ENCODE results near the gene CDS1. TPM values are rescaled to one million over a fixed set of nuclear protein-coding genes. Genes with fewer than 3 reads are reported as not detected.
A peak's percentile ranks its signal among the peaks of the same experiment; 100 is the strongest.
"Not testable (repeated sequence)": the region's sequence is repeated elsewhere in the genome, so short reads cannot be mapped to it uniquely, and the experiment has no call there.

The CDS1 gene
- total RNA-seq, 2 donors from 2014 or later: 13.9 to 19.9 TPM

- Histone ChIP-seq H3K9me3 (no peaks in the 10 kb centered on the region), H3K4me1 (replicated peaks) (no peaks in the 10 kb centered on the region), H3K4me3 (no peak overlapping the region), H3K27me3 (replicated peaks; ENCODE audit: insufficient read depth) (no peaks in the 10 kb centered on the region), H3K36me3 (no peaks in the 10 kb centered on the region), H3K27ac (no peak overlapping the region)
- intact Hi-C loops (cut with DNase I): no loop called here
- TF ChIP-seq POLR2A (IDR thresholded peaks at IDR 0.05): no peak
- WGBS: 58% methylated on average over 1 of the region's 1 CpG
- no peak for DNase-seq (ENCODE audit: low spot score)
These were observed 65.3 kb downstream of the CDS1 start for GRCh38 chr4:84648178-84648577.

GRCh38 chr4:84648863-84649647 is 66.1 kb downstream of the CDS1 start:
- TF ChIP-seq POLR2AphosphoS5 (IDR thresholded peaks at IDR 0.05) (peak; percentile 41), POLR2A (IDR thresholded peaks at IDR 0.05) (no peak)
- peak; percentile 47 for DNase-seq (ENCODE audit: low spot score)
- no peaks in the 10 kb centered on the region for H3K9me3 ChIP-seq
- no peaks in the 10 kb centered on the region for H3K4me1 ChIP-seq (replicated peaks)
- H3K4me3 ChIP-seq: no peak overlapping the region
- no peaks in the 10 kb centered on the region for H3K36me3 ChIP-seq
- no peak overlapping the region for H3K27ac ChIP-seq
- intact Hi-C loops (cut with DNase I): no loop called here
- 63% methylated on average over 10 of the region's 10 CpGs for WGBS
- no peaks in the 10 kb centered on the region for H3K27me3 ChIP-seq (replicated peaks; ENCODE audit: insufficient read depth)

GRCh38 chr4:84651499-84651898 is 68.6 kb downstream of the CDS1 start:
- 77% methylated on average over 1 of the region's 1 CpG for WGBS
- H3K4me3 ChIP-seq: no peak overlapping the region
- no peaks in the 10 kb centered on the region for H3K9me3 ChIP-seq
- intact Hi-C loops (cut with DNase I): no loop called here
- no peak for DNase-seq (ENCODE audit: low spot score)
- no peaks in the 10 kb centered on the region for H3K4me1 ChIP-seq (replicated peaks)
- H3K27ac ChIP-seq: no peak overlapping the region
- H3K36me3 ChIP-seq: no peaks in the 10 kb centered on the region
- no peak for TF ChIP-seq CTCF (IDR thresholded peaks at IDR 0.05)
- TF ChIP-seq POLR2AphosphoS5 (IDR thresholded peaks at IDR 0.05): no peak
- H3K27me3 ChIP-seq (replicated peaks; ENCODE audit: insufficient read depth): no peaks in the 10 kb centered on the region

- Histone ChIP-seq H3K36me3 (no peaks in the 10 kb centered on the region), H3K4me3 (no peak overlapping the region), H3K27me3 (replicated peaks; ENCODE audit: insufficient read depth) (no peaks in the 10 kb centered on the region), H3K9me3 (no peaks in the 10 kb centered on the region), H3K27ac (no peak overlapping the region), H3K4me1 (replicated peaks) (no peaks in the 10 kb centered on the region)
- peak; percentile 18 for DNase-seq (ENCODE audit: low spot score)
- no peak for TF ChIP-seq POLR2A (IDR thresholded peaks at IDR 0.05)
- peak; percentile 65 for TF ChIP-seq POLR2AphosphoS5 (IDR thresholded peaks at IDR 0.05)
- 78% methylated on average over 4 of the region's 4 CpGs for WGBS
- intact Hi-C loops (cut with DNase I): no loop called here
These were observed 69.6 kb downstream of the CDS1 start for GRCh38 chr4:84652478-84652877.

- Histone ChIP-seq H3K27ac (no peak overlapping the region), H3K9me3 (no peaks in the 10 kb centered on the region), H3K4me3 (no peak overlapping the region), H3K36me3 (no peaks in the 10 kb centered on the region), H3K4me1 (replicated peaks) (no peaks in the 10 kb centered on the region), H3K27me3 (replicated peaks; ENCODE audit: insufficient read depth) (no peaks in the 10 kb centered on the region)
- TF ChIP-seq POLR2AphosphoS5 (IDR thresholded peaks at IDR 0.05) (no peak), CTCF (IDR thresholded peaks at IDR 0.05) (no peak), POLR2A (IDR thresholded peaks at IDR 0.05) (no peak)
- WGBS: 84% methylated on average over 3 of the region's 3 CpGs
- intact Hi-C loops (cut with DNase I): no loop called here
- DNase-seq (ENCODE audit: low spot score): no peak
These were observed 77.7 kb downstream of the CDS1 start for GRCh38 chr4:84660606-84661005.

GRCh38 chr4:84661191-84661939 is 78.4 kb downstream of the CDS1 start:
- no peaks in the 10 kb centered on the region for H3K9me3 ChIP-seq
- intact Hi-C loops (cut with DNase I): no loop called here
- 77% methylated on average over 4 of the region's 4 CpGs for WGBS
- no peak overlapping the region for H3K4me3 ChIP-seq
- H3K36me3 ChIP-seq: no peaks in the 10 kb centered on the region
- no peaks in the 10 kb centered on the region for H3K27me3 ChIP-seq (replicated peaks; ENCODE audit: insufficient read depth)
- H3K4me1 ChIP-seq (replicated peaks): no peaks in the 10 kb centered on the region
- TF ChIP-seq CTCF (IDR thresholded peaks at IDR 0.05): no peak
- no peak for TF ChIP-seq POLR2A (IDR thresholded peaks at IDR 0.05)
- no peak for TF ChIP-seq POLR2AphosphoS5 (IDR thresholded peaks at IDR 0.05)
- H3K27ac ChIP-seq: no peak overlapping the region
- no peak for DNase-seq (ENCODE audit: low spot score)

- H3K27me3 ChIP-seq (replicated peaks; ENCODE audit: insufficient read depth); H3K27ac ChIP-seq; DNase-seq (ENCODE audit: low spot score); H3K36me3 ChIP-seq; H3K9me3 ChIP-seq; H3K4me3 ChIP-seq; intact Hi-C loops (cut with DNase I); H3K4me1 ChIP-seq (replicated peaks): not testable (repeated sequence)
- 96% methylated on average over 14 of the region's 19 CpGs for WGBS
These were observed 81.8 kb downstream of the CDS1 start for GRCh38 chr4:84664767-84665166.

All from prostate gland (tissue), 2 donors.